HG03457 (cell line): ENCODE data around the gene WBP1.
A peak's percentile ranks its signal among the peaks of the same experiment; 100 is the strongest.
"Not testable (repeated sequence)": the region's sequence is repeated elsewhere in the genome, so short reads cannot be mapped to it uniquely, and the experiment has no call there.

Experiments
- ATAC-seq: cut with Tn5 transposase; IDR thresholded peaks from one replicate; pipeline ENCODE4 v1.9.1; 2021; ENCODE audit warnings: moderate number of reproducible peaks; ENCODE audit not compliant: unreplicated experiment

Gene WBP1

DNA sequence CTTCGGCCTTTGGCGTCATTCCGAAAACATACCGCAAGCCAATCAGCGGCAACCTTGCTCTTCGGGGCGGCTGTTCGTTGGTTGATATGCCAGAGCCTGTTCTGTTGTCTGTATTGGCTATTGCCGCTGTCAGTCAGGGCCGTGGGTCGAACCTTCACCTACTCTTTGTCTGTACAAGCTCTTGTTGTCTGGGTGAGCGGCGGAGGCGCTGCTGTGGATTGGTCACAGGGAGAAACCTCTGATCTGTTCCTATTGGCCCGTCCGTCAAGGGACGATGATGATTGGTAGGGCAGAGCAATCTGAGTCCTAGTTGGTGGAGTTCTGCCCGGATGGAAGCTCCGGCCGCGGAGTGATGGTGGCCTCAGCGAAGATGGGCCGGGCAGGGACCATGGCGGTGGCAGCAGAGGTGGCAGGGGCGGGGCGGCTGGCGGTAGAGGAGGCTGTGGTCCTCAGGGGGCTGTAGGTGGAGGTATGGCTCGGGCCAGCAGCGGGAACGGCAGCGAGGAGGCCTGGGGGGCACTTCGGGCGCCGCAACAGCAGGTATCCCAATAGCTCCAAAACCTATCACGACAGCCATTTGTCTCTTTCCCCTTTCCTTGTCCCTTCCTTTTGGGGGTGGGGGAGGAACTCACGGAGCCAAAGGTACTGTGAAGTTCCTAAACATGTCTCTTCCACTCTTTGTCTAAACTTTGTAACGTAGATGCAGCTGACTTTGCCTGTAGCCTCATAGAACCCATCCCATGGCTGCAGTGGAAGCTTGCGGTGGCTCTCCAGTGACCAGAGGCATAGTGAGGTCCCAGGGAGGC lies at the start of gene WBP1:
Gene WBP1 (plus strand): TSS at position 307 of the 806 bp plus-strand sequence. CDS start 165 bp downstream, at position 472.
- ATAC-seq: peak; percentile 72

DNA sequence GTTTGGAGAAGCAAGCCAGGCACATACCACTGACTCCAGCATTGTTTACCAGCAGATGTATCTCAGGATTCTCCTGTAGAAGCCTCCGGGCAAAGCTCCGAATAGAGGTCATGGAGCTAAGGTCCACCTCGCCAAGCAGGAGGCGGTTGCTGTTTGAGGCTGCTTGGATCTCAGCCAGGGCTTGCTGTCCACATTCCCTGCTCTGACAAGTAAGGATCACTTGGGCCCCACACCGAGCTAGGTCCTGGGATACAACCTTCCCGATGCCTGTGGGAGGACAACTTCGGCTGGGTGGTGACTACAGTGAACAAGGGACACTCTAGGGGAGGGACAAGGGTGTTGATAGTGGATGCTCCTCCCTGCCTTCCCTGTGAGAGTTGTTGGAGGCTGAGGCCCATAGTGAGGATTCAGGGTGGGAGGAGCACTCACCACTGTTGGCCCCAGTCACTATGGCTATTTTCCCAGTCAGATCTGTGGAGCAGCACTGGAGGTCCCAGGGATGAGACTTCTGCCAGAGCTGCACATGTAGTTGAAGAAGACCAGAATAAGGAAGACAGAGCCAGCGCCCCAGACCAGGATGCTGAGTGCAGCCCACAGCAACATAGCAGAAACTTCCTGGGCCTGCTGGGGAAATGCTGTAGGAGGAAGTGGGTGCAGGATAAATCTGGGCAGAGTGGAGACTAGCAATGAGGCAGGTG lies 45.1 kb upstream of the WBP1 start:
- no peak for ATAC-seq

DNA sequence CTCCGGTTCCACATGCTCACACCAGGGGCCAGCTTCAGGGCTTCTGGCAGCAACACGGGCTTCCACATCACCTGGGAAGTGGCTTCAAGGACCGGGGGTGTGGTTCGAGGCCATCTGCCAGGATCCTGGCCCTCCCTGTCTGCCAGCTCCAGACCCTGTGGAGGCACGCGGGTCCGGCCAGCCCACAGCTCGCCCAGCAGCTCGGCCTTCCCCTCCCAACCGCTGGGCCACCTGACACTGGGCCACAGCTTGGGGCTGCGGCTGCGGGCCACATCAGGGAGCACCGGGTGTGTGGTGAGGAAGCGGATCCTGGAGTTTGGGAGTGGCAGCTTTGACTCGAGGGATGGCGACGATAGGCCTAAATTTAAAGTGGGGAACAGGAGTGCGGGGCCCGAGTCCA lies 43.8 kb upstream of the WBP1 start:
- ATAC-seq: no peak

DNA sequence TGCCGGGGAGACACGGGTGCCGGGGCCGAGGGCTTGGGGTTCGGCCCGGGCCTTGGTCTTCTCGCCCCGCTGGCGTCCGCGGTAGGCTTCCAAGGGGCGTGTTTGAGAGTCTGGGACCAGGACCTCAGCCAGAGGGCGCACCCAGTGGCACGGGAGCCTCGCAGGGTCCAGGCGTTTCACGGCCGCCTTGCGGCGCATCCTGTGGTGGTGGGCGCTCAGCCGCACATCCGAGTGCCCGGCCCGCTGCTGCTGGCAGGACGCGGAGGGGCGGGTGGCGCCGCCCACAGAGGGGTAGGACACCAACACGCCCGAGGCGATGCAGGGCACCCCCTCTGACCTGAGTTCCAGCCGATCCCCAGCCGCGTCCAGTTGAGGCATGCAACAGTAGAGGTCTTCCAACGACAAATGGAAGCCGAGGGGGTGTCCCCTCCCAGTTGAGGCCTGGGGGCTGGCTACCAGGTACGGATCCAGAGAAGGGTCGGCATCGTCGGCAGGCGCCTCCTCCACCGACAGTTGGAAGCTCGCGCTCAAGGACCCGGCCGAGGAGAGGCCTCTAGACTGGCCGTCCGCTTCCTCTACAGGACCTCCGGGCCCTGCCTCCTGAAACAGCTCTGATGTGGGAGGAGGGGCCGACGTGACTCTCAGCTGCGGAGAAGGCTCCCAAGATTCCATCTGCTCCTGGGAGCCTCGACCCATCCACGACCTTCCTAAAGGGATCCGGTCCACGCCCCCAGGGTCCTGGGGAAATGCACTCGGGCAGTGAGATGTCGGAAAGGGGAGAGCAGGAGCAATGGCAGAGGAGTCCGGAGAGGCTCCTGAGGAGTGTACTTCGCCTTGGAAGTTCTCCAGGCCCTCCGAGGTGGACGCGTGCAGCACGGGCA lies 43.1 kb upstream of the WBP1 start:
- no peak for ATAC-seq

DNA sequence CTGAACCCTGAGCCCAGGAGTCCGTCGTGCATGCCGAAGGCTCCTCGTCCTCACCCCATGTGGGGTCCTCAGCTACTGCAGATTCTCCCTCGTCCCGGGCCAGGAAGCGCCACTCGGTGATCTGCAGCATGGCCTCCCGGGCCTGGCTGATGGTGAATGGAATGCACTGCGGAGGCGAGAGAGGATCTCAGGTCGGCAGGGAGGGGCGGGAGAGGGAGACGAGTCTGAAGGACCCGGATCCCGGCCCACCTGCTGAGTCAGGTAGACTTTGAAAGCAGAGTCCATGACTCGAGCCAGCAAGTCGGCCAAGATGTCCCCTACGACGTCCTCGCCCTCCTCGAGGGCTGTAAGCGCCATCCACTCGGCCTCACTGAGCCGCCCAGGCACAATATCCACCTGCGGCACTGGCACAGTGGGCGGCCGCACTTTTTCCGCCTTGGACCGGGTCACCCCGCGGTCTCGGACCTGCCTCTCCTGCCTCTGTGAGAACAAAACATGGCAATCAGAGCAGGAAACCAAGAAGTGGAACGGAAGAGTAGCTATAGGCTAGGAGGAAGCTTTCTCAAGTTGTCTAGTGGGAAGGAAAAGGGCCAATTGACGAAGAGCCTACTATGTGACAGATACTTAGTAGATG lies 42.4 kb upstream of the WBP1 start:
- no peak for ATAC-seq

DNA sequence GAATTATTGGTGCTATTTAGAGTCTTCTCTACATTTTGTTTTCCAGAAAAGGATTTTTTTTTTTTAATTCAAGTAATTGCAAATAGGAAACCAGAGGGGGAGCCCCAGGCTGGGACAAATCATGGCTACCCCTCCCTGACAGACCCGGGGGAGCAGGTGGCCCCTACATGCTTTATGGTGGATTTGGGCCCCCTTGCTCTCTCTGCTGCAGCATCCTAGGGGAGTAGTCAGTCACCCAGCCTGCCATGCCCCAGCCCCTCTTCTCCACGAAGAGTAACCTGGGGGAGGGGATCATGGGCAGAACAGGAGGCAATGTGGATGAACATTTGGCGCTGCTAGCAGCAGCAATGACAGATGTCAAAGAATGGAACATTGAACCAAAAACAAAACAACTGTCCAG lies 41.5 kb upstream of the WBP1 start:
- no peak for ATAC-seq

DNA sequence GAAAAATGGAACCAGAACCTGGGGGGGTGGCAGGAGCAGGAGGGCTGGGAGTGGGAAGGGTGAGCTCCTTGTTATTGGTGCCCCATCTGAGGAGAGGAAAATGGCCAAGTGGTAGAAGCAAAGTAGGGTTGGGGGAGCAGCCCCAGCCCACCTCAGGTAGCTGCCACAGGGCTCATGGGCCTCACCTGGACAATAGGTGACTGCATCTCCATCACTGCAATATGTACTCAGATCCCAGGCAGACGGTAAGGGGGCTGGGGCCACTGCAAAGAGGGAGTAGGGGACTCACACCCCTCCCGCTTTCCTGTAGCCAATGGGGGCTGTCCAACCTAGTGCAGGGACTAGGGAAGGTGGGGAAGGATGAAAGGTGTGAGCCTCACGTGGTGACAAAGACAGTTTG lies 41.0 kb upstream of the WBP1 start:
- no peak for ATAC-seq

DNA sequence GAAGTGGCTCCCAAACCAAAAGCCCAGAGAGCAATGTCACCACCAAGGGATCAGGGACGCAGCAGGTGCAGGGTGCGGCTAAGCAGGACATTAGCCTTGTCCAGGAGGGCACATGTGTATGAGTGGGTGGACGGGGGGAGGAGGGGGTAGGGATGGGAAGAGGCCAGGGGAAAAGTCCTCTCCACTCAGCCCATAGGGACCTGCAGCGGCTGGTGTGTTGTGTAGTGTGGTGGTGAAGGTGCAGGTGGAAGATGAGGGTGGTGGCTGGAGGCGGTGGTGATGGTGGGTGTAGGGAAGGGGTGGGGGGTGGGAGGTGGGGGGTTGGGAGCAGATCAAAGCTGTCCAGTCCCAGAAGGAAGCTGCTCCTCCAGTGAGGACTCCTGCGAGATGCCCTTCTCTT lies 40.5 kb upstream of the WBP1 start:
- no peak for ATAC-seq

DNA sequence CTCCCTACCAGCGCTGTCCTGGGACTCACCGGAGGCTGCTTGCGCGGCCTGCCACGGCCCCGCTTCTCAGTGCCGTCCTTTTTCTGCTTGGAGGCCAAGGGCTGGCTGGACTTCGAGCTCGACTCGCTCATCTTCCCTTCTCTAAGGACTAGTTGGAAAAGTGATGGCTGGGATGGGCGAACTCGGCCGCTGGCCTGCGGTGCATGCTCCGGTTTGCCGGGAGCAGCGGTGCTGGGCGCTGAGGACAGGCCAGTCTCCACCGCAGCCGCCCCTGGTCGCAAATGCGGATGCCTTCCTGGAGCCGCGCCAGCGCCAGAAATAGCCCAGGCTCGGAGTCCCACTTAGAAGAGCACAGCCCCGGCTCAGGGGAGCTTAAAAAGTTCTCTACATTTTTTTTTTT lies 39.9 kb upstream of the WBP1 start:
- ATAC-seq: no peak

- ATAC-seq: no peak
Observed at GRCh38 chr2:74419345-74419744, 38.9 kb upstream of the WBP1 start.

DNA sequence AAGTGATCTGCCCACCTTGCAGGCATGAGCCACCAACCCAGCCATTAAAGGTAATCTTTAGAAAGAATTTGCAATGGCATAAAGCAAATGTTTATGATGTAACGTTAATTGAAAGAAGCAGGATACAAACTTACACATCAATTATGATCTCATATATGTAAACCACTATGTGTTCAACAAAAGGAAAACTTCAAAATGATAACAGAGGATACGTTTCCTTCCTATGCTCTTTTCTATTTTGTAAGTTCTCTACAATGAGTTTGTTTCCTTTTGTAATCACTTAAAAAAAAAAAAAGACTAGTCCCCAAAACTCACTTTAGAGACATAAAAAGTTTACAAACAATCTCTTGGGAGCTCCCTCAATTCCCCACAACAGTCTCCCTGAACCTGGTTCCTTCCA lies 38.2 kb upstream of the WBP1 start:
- no peak for ATAC-seq

GRCh38 chr2:74420443-74421103 lies 37.7 kb upstream of the WBP1 start:
- ATAC-seq: not testable (repeated sequence)

GRCh38 chr2:74421221-74421870 lies 36.9 kb upstream of the WBP1 start, which contains the start of the genes C2orf81 and WDR54:
Gene C2orf81, minus strand, starts transcription at chr2:74421619. Its CDS starts 59 bp downstream, at chr2:74421560.
Gene WDR54, plus strand, starts transcription at chr2:74421730. Its CDS starts 424 bp downstream, at chr2:74422154.
- peak; percentile 80 for ATAC-seq

DNA sequence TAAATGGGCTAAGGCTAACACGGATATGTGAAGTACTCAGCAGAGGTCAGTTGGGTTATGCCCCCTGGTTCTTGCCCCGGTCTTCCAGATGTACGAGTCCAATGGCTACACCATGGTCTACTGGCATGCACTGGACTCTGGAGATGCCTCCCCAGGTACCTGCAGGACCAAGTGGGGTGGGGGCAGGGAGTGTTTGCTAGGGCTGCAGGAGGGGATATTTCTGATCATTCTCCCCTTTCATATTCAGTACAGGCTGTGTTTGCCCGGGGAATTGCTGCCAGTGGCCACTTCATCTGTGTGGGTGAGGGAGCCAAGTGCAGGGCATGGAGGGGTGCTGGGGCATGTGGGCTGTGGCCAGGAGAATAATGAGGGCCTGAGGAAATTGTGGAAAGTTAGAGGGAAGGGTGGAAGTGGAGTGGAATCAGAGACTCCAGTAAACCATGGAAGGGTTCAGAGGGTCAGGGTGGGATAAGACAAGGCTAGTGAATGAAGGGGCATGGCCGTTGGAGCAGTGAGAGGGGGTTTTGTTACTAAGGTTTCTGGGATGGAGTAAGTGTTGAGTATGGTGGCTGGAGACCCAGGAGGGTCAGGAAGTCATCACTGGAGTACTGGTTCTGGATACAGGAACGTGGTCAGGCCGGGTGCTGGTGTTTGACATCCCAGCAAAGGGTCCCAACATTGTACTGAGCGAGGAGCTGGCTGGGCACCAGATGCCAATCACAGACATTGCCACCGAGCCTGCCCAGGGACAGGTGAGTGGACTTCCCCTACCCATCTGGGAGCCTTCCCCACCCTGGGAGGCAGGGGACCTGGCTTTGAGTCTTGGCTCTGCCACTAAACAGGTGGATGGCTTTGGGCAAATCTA lies 34.8 kb upstream of the WBP1 start:
- no peak for ATAC-seq

GRCh38 chr2:74424139-74424992 lies 33.9 kb upstream of the WBP1 start:
- ATAC-seq: no peak

DNA sequence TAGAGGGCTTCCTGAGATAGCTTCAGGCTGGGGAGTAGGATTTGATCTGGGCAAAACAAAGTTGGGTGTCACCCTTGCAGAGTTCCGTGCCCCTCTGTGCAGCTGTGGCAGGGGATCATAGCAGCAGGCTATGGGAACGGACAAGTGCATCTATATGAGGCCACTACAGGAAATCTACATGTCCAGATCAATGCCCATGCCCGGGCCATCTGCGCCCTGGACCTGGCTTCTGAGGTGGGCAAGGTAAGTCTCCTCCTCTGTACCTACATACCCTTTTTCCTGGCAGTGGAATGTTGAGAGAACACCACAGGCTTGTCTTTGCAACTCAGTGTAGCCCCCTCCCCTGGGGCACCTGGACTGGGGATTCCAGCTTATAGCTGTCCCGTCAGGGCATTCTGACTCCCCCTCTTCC lies 33.2 kb upstream of the WBP1 start:
- ATAC-seq: no peak

GRCh38 chr2:74425523-74425922 lies 32.7 kb upstream of the WBP1 start:
- ATAC-seq: no peak
